ENCODE results near the gene SMAD4. TPM values are rescaled to one million over a fixed set of nuclear protein-coding genes. Genes with fewer than 3 reads are reported as not detected.

Gene SMAD4
- total RNA-seq, 1 experiment from 2014 or later, result 96.7 TPM

DNA sequence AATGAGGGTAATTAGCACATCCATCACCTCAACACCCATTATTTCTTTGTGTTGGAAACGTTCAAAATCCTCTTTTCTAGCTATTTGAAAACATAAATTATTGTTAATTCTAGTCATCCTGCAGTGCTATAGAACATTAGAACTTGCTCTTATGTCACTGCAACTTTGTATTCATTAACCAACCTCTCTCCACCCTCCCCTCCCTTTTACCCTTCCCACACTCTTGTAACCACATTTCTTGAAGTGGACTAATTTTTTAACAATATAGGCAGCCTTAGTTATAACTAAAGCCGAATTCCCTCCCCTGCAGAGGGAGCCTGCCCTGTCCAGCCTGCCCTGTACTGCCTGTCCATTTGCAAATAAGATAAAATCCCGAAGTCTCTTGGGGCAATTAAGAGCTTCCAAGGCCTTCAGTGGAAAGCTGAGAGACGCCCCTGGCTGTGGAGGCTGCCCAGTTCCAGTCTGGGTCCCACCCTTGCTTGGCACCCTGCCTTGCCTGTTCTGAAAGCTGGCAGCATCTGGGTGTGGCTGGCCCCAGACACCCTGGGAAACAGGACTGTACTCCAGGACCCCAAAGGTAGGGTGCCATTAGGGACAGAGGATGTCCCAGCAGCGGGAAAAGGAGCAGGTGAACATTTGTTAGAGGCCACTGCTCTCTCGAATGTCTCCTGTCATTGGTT, 102.4 kb downstream of the SMAD4 start:
- CTCF ChIA-PET, result no interaction called here
- H3K27ac Mint-ChIP-seq (ENCODE audit: unreplicated experiment), result no peak overlapping the region
- peaks cover 10% of the 10 kb centered on the region for H3K4me1 Mint-ChIP-seq (ENCODE audit: low read depth, unreplicated experiment)
- no peak overlapping the region for H3K4me3 Mint-ChIP-seq (ENCODE audit: low read depth, unreplicated experiment)
- TF ChIP-seq, protein P1, sequence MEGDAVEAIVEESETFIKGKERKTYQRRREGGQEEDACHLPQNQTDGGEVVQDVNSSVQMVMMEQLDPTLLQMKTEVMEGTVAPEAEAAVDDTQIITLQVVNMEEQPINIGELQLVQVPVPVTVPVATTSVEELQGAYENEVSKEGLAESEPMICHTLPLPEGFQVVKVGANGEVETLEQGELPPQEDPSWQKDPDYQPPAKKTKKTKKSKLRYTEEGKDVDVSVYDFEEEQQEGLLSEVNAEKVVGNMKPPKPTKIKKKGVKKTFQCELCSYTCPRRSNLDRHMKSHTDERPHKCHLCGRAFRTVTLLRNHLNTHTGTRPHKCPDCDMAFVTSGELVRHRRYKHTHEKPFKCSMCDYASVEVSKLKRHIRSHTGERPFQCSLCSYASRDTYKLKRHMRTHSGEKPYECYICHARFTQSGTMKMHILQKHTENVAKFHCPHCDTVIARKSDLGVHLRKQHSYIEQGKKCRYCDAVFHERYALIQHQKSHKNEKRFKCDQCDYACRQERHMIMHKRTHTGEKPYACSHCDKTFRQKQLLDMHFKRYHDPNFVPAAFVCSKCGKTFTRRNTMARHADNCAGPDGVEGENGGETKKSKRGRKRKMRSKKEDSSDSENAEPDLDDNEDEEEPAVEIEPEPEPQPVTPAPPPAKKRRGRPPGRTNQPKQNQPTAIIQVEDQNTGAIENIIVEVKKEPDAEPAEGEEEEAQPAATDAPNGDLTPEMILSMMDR (IDR thresholded peaks at IDR 0.05; ENCODE audit: unreplicated experiment), result no peak
- BruUV-seq (replicated peaks), result no TSS peak
- DNase-seq, result no peak
- no peaks in the 10 kb centered on the region for H3K9me3 Mint-ChIP-seq (ENCODE audit: low read depth, unreplicated experiment)
- no peaks in the 10 kb centered on the region for H3K27me3 Mint-ChIP-seq (ENCODE audit: unreplicated experiment)
- intact Hi-C loops (cut with micrococcal nuclease; ENCODE audit: unreplicated experiment), result loop anchor here (10.0 kb wide), 2 partner anchors 252 to 402 kb away; no protein-coding TSS in a partner anchor
- no peaks in the 10 kb centered on the region for H3K36me3 Mint-ChIP-seq (ENCODE audit: insufficient read depth, unreplicated experiment)

DNA sequence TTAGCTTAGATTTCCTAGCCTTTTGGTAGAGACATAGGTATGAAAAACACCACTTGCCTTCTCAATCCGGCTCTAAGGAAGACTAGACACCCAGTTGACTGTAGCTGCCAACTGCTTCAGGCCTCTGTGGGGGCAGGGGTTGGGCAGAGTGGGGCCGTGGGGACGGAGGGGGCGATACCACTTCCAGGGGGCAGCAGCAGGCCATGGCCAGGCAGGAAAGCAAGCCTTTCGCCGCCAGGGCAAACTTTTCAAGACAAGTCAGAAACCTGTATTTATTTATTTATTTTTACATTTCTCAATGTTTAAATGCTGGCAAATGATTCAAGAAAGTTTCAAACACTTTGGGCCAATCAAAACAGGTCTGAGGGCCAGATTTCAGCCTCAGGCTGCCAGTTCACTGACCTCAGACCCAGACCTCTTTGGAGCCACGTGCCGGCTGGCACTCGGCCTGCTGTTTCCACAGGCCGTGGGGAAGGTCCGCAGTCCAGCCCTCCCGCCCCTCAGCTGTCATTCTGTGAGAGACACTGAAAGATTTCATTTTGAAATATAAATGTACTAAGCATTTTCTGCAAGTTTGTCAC, 103.7 kb downstream of the SMAD4 start:
- Mint-ChIP-seq H3K4me1 (ENCODE audit: low read depth, unreplicated experiment) (peaks cover 10% of the 10 kb centered on the region), H3K36me3 (ENCODE audit: insufficient read depth, unreplicated experiment) (no peaks in the 10 kb centered on the region), H3K27ac (ENCODE audit: unreplicated experiment) (no peak overlapping the region), H3K27me3 (ENCODE audit: unreplicated experiment) (no peaks in the 10 kb centered on the region), H3K4me3 (ENCODE audit: low read depth, unreplicated experiment) (no peak overlapping the region), H3K9me3 (ENCODE audit: low read depth, unreplicated experiment) (no peaks in the 10 kb centered on the region)
- TF ChIP-seq, protein P1 (IDR thresholded peaks at IDR 0.05; ENCODE audit: unreplicated experiment), result no peak
- no TSS peak for BruUV-seq (replicated peaks)
- intact Hi-C loops (cut with micrococcal nuclease; ENCODE audit: unreplicated experiment), result loop anchor here (10.0 kb wide), 2 partner anchors 251 to 401 kb away; no protein-coding TSS in a partner anchor
- CTCF ChIA-PET, result no interaction called here
- no peak for DNase-seq

Other genes with a start within 250 kb of the SMAD4 start
- gene MRO, start 210.2 kb upstream of the SMAD4 start, total RNA-seq (2022), result not detected in 2 replicates
- gene ME2, start 151.1 kb upstream of the SMAD4 start, total RNA-seq (2022), result 45.6 and 46.1 TPM in 2 replicates
- gene ELAC1, start 62.2 kb upstream of the SMAD4 start, total RNA-seq (2022), result 11.6 and 12.4 TPM in 2 replicates
- 71.5 and 86.9 TPM in 2 replicates for gene MEX3C, start 167.5 kb downstream of the SMAD4 start, total RNA-seq (2022)